Hematopoietic multipotent progenitor cell (in vitro differentiated cells): Measurements from ENCODE around the gene CENPK. TPM values are rescaled to one million over a fixed set of nuclear protein-coding genes. Genes with fewer than 3 reads are reported as not detected.
"Not testable (repeated sequence)": the region's sequence is repeated elsewhere in the genome, so short reads cannot be mapped to it uniquely, and the experiment has no call there.

Source experiments
- DNase-seq, 3 donors: peaks; one replicate each; pipeline ENCODE4 v3.0.0-alpha.2; 2011 to 2015; ENCODE audit warnings: low read depth in 2 of 3, low spot score in 2 of 3
- total RNA-seq: library from RNA; depleted of rRNA; stranded (reverse); fragments of >200 nt; gene quantifications from one replicate; pipeline ENCODE4 v1.2.3, GENCODE V29; 2012

The CENPK gene
- total RNA-seq, 1 donor, result 3.5 TPM

DNA sequence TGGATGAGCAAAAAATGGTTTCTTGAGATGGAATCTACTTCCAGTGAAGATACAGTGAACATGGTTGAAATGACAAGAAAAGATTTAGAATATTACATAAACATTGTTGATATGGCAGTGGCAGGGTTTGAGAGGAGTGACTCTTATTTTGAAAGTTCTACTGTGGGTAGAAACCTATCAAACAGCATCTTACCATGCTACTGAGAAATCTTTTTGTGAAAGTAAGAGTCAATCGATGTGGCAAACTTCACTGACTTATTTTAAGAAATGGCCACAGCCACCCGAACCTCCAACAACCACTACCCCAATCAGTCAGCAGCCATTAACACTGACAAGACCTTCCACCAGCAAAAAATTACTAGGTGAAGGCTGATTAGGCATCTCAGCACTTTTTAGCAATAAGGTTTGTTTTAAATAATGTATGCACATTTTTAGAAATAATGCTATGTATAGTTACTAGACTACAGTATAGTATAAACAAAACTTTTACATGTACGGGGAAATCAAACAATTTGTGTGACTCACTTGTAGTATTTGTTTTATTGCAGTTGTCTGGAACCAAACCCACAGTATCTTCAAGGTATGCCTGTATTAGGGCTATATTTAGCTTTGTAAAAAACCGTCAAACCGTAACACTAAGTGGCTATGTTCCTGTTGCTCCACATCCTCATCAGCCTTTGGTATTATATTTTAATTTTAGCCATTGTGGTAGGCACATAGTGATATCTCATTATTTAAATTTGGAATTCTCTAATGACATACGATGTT lies 50.6 kb downstream of the CENPK start:
- no peak for DNase-seq

DNA sequence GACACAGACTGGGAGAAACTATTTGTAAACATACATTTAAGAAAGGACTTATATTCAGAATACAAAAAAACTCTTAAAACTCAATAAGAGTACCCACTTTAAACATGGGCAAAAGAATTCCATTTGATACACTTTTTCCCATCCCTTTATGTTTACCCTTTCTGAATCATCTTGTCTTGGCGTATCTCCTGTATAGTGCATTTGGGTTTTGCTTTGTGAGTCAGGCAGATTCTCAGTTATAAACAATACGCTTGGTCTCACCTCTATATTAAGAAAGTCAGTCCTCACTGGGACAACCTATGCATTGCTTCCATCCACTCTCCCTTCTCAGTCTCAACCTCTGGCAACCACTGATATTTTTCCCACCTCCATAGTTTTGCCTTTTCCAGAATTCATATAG lies 54.0 kb downstream of the CENPK start:
- no peak for DNase-seq

DNA sequence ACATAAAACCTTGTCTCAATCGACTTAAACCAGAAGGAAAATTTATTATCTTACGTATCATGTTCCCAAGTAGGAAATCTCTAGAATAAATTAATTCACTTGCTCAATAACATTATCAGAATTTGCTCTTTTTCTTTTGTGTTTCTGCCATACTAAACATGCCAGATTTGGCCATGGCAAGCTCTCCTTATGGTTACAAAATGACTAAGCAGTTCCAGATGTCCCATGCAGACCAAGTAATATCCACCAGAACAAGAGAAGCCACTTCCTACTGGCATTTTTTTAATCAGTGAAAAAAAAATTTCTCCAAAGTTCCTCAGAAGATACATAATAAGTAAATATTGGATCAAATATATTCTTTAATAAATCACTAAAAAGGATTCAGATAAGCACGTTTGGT lies 56.0 kb downstream of the CENPK start:
- DNase-seq, result peak in 2 of 3 donors; percentile 3 to 10

DNA sequence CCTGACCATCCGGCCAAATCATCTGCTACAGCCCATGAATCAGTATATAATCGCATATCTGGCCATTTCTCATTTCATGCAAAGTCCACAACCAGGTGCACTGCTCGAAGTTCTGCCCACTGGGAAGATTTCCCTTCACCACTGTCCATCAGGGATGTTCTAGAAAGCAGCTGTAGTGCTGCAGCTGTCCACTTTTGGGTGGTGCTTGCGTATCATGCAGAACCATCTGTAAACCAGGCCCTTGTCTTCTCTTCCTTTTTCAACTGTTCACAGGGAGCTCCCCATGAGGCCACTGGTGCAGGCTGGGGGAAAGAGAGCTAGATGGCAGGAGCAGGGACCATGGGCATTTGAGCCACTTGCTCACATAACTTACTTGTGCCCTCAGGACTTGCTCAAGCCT lies 73.8 kb downstream of the CENPK start:
- DNase-seq, result no peak

DNA sequence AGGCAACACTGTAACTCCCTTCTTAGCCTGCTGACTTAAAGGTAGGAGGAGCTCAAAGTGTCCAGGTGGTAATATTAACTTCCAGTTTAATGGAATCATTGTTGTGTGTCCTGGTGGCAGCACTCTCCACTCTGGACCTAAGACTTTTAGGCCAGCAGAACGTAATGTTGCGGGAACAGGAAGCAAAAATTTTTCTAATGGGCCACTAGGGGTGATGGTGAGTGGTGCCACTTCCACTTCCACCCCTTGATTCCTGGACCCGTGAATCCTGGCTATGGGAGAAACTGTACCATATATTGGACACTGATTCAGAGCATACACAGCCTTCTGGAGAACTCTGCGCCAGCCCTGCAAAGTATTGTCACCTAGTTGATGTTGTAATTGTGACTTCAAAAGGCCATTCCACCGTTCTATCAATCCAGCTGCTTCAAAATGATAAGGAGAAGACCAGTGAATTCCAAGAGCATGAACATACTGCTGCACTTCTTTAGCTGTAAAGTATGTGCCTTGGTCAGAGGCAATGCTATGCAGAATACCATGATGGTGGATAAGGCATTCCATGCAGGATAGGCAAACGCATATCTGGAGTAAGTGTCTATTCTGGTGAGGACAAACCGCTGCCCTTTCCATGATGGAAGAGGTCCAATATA lies 74.8 kb downstream of the CENPK start:
- DNase-seq, result not testable (repeated sequence)

DNA sequence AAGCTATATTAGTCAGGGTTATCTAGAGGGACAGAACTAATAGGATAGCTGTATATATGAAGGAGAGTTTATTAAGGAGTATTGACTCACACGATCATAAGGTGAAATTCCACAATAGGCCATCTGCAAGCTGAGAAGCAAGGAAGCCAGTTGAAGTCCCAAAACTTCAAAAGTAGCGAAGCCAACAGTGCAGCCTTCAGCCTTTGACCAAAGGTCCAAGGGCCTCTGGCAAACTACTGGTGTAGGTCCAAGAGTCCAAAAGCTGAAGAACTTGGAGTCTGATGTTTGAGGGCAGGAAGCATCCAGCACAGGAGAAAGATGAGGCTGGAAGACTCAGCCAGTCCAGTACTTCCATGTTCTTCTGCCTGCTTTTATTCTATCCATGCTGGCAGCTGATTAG lies 76.2 kb downstream of the CENPK start:
- DNase-seq, result not testable (repeated sequence)

DNA sequence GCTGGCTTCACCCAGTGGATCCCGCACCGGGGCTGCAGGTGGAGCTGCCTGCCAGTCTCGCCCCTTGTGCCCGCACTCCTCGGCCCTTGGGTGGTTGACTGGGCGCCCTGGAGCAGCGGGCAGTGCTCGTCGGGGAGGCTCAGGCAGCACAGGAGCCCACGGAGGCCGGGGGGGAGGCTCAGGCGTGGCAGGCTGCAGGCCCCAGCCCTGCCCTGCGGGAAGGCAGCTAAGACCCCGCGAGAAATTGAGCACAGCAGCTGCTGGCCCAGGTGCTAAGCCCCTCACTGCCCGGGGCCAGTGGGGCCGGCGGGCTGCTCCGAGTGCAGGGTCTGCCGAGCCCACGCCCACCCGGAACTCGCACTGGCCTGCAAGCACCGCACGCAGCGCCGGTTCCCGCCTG lies 77.6 kb downstream of the CENPK start:
- no peak for DNase-seq

DNA sequence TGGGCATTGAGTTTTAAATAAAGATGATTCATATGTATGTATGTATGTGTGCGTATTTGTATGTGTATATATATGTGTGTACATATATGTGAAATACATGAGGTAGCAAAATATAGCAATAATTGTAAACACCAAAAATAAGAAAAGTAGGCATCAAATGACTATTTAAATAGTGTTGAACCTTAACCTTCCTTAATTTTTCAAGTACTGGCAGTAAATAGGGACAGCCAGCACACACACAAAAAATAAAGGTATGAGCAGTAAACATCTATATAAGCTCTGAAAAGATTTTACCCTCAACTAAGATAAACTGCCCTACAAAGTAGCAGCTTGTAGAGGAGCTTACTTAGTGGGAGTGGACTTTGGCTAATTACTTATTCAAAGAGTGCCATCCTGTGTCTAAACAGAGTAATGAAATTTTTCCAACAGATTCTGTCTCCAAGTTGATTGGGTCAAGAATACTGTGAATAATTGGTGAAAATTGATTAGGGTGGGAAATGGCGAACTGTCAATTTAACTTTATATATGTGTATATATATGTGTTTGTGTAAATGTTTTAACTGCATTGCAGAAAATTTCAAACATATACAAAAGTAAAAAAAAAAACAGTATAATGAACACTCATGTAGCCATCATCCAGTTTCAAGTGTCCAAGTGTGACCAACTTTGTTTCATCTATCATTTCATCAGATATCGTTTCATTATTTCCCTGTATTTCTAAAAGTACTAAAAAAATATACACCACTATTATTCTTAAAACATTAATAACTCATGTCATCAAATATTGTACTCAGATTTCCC lies 79.2 kb downstream of the CENPK start:
- DNase-seq, result peak in 2 of 3 donors; percentile 50 to 71

DNA sequence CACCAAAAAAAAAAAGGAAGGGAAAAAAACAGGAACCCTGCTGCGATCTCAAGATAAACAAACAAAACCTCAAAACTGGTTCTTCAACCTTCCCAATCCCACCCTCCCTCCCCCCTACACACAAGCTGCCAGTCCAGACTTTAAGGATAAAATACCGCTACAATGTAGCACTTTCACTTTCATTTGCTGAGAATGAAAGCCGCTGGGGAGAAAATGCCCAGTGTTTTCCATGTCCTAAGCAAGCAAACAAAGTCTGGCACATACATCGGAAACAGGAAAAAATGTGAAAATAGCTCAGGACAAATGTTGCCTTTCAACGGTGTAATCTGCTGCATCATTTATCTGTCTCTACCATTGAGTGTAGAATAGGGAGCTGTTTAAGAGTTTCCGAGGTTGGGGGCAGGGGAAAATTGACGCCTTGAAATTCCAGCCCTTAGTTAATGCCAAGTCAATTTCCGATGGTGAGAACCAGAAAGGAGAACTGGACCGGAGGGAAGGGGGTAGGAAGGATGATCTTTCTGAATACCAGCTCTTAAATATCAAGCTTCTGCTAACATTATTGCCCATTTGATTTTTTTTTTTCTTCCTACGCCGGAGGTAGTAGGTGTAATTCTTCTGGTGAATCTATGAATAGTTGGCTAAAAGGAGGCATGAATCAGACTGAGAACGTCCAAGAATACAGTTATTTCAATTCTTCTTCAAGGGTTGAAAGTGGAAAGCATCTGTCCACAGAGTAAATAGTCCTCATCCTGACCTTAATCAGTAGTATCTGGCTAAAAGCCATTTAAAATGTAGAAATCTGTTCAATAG lies 80.0 kb downstream of the CENPK start:
- DNase-seq, result peak in 1 of 3 donors; percentile 58

DNA sequence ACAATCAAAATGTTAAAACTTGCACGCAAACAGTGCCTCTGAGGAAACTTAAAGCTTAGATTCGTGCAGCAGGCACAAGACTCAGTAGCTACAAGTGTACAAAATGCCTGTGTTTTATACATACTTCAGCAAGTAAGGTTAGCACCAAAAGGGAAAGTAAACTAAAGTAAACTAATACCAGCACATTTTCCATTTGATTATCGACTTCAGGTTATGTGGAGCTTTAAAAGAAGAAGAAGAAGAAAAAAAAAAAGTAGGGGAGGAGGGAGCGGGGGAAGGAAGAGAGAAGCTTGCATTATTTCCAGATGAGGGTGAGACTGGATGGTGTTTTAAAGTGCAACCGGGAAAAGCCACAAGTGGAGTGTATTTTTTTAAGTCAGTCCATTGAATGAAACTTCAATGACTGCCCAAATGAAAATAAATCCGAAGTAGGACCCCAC lies 80.7 kb downstream of the CENPK start:
- DNase-seq, result peak in 2 of 3 donors; percentile 17 to 44

DNA sequence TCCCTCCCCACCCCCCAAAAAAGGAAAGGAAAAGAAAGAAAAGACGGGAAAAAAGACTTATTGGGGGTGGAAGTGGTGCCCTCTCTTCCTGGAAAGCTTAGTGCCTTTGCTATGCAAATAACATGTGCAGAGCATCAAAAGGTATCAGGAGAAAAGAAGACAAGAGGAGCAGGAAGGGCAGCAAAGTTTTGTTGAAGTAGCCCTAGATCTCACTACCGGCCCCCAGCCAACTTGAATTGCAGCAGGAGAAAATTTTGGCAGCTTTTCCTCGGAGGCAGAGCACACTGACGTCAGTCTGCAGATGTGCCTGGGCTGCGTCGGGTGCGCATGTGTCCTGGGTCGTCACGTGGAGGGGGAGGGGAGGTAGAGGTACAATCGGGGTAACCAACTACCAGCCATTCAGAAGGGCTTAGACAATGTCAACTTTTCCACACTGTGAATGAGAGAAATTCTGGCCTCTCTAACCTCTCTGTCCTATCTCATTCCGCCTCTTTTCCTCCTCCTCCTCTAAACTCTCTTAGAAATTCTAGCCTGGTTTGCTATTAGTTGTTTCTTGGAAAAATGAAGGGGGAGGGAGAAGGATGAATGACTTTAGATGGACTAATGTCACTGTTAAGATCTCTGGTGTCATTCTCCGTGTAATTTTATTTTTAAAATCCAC lies 81.2 kb downstream of the CENPK start, which contains the start of gene ADAMTS6:
TSS of gene ADAMTS6 (minus strand) at position 286 of the 661 bp plus-strand sequence. CDS start 8,247 bp downstream, outside the sequence.
- DNase-seq, result peak in 2 of 3 donors; percentile 78 to 87

DNA sequence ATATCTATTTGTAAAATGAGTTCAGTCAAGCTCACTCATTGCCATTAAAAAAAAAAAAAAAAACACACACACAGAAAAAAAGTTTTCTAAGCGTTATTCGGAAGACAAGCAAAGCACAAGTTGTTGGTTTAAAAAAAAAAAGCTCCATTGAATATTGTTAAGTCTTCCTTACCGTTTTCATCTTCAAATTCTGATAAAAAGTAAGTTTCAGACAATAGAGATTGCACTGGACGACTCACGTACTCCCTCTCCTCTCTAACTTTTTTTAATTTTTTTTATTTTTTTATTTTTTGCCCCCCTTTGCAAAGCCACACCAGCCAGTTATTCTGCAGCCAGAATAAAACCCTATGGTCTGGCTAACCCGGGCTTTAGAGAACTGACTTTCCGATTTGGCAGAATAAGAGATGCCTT lies 81.8 kb downstream of the CENPK start:
- peak in 1 of 3 donors; percentile 30 for DNase-seq

DNA sequence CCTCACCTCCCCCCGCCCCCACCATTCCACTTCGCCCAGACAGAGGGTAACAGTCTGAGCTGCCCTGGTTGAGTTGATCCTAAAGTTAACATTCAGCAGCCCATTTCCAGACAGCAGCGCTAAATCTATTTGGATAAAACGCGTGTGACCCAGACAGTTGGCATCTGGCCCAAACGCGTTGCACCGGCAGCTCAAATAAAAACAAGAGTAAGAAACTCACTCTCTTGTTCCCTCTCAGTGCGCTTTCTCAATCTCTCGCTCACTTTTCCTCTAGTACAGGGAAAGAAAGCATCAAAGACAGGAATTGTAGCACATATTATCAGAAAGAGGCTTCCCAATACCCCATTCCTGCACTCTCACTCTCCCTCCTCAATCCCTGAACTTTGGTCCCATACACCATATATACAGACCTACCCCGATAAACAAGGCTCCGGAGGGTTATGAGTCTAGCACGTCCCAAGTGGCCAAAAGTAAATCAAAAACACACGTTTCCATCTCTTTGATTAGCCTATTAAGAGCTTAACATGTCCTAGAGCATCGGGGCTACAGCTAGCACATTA lies 82.6 kb downstream of the CENPK start:
- peak in 2 of 3 donors; percentile 34 to 67 for DNase-seq

DNA sequence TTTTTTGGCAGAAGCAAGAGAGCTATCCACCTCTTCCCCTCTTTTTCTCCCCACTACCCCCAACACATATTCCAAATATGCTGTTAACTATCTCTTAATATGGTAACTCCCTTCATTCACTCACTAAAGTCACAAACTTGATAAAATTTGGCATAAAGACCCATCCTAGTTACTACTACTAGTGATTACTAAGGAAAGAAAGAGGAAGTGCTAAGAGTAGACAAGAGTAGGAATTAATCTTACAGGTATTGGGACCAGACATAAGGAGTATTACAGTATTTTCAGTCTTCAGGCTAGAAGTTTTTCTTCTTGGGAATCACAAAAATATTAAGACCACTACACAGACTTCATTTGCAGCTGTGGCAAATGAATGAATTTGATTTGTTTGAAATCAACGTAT lies 83.4 kb downstream of the CENPK start:
- no peak for DNase-seq

DNA sequence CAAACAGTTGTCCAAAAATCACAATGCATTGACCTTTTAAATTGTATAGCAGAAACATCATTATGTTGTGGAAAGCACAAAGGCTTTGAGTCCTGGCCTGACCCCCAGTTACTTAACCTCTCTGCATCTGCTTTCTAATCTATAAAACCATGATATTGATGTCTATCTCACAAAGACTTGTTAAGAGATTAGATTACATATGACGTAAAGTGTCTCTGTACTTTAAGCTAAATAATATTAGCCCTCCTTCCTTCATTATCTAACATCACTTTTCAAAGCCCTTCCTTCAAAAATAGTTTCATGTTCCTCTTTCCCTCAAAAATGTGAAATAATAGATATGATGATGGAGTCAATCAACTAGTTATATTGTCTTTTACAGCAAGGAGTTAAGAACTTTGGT lies 84.6 kb downstream of the CENPK start:
- no peak for DNase-seq

DNA sequence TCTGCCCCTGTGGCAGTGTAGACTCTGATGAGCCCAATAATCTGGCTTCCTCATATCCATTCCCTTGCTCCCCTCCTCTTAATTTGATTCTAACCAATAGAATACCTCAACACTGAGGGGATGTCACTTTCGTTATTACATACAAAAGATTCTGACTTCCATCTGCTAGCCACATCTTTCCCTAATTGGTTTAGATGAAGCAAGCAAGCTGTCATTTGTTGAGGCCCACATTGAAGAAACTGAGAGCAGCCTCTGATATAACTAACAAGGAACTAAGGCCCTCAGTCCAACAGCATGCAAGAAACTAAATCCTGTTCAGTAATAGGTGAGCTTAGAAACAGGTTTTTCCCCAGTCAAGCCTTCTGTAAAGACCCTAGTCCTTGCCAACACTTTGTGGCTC lies 87.1 kb downstream of the CENPK start:
- no peak for DNase-seq

DNA sequence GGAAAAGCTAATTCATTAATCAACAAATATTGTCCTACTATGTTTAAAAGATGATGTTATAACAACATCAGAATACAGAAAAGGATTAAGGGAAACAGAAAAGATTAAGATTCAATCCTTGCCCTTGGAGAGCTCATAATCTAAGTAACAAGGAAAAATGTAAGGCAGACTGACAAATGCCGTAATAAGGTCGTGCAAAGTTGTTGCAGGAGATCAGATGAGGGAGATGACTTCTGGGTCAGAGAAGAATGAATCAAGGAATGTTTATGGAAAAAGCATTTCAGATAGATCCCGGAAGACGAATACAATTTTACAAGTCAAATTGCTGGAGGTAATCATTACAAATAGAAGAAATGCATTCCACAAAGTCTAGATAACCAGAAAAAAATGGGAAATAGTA lies 87.6 kb downstream of the CENPK start:
- no peak for DNase-seq

DNA sequence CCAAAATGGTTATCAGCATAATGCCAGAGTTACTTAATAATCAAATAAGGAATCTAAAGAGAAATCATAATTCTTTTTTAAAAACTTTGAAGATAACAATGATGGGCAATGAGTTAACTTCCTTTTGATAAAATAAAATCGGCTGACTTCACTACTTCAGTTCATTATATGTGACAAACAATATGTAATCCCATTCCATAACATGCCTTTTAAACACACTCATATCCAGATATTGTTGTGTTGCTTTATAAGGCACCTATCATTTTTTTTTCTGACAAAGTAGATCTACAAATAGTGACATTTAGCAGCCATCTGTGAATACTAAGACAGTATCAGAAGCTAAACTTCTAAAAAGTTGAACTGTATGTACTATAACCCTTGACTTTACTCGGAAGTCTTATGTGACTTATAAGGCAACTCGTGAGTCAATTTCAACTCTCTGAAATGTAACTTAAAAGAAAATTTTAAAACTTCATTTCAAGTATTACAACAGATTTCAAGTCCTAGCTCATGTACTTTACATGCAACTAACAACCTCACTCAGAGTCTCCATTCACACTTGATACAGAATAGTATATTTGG lies 88.7 kb downstream of the CENPK start:
- no peak for DNase-seq

DNA sequence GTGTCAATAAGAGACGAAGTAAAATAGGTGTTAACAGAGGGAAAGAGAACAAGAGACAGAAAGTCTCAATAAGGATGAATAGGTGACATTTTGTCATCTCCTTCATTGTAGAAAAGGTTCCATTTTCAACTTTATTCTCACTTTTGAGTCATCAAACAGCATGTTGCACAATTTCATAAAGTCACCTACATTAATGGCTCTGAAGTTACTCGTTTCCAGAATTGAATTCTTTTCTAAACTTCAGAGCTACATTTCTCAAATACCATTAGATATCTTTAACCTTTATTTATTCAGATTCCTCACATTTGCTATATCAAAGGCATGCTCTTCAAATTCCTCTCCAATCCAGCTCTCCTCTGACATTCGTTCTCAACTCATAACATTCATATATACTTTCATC lies 94.3 kb downstream of the CENPK start:
- DNase-seq, result no peak
